GM10266 (cell line): Measurements from ENCODE around the gene CCT3.

ENCODE experiments used
- DNase-seq: peaks from one replicate; pipeline ENCODE4 v3.0.0; 2012; ENCODE audit errors: extremely low spot score
- TF ChIP-seq, protein P1 (sequence below): IDR thresholded peaks from 2 replicates; pipeline ENCODE4 v1.5.1; 2012; ENCODE audit warnings: mild to moderate bottlenecking, low read depth; ENCODE audit not compliant: control insufficient read depth, insufficient read depth; ENCODE audit errors: missing control alignments

The CCT3 gene

DNA sequence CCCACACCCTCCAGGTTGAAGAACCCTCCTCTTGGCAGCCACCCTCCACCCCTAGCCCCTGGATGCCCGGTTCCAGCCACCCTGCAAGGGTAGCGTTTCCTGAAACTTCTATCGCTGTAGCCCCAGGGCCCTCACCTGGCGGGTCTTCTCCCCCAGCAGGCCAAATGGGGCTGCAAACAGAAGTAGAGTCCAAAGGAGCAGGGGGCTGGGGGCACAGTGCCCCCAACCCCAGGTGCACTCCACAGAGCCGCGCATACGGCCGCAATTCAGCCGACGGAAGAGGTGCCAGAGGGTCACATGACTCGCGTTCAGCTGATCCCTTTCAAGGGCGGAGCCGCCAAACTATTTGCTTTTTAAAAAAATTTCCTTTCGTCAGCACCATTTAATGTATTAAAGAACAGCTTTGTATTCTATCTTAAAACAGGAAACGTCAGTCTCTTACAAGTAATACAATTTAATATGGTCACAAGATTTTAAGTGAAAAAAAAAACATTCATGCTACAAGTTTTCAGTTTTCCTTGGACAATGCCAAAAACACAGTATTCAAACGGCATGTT is 42.6 kb downstream of the CCT3 start, which contains the start of gene GLMP:
GLMP (minus strand) TSS at position 289 of the 557 bp plus-strand sequence; CDS start at position 255, 34 bp downstream.
- TF ChIP-seq, protein P1, sequence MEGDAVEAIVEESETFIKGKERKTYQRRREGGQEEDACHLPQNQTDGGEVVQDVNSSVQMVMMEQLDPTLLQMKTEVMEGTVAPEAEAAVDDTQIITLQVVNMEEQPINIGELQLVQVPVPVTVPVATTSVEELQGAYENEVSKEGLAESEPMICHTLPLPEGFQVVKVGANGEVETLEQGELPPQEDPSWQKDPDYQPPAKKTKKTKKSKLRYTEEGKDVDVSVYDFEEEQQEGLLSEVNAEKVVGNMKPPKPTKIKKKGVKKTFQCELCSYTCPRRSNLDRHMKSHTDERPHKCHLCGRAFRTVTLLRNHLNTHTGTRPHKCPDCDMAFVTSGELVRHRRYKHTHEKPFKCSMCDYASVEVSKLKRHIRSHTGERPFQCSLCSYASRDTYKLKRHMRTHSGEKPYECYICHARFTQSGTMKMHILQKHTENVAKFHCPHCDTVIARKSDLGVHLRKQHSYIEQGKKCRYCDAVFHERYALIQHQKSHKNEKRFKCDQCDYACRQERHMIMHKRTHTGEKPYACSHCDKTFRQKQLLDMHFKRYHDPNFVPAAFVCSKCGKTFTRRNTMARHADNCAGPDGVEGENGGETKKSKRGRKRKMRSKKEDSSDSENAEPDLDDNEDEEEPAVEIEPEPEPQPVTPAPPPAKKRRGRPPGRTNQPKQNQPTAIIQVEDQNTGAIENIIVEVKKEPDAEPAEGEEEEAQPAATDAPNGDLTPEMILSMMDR = no peak
- peak; percentile 85 for DNase-seq

DNA sequence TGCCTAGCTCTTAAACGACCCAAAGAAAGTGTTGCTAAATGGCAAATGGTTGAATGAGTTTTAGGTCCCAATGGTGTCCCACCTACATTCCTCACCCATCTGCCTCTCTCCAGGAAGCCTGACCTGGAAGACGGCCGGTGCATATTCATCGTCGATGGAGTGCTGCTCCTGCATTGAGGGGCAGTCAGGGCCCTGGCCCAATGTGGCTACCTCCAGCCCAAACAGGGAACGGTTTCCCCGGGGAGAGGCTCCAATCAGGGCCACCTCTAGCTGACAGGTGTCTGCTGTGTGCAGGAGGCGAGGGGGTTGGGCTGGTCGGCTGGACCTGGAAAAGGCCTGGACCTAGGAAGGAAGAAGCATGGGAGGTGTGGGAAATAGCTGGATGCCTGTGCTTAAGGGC is 44.2 kb downstream of the CCT3 start:
- no peak for DNase-seq
- TF ChIP-seq, protein P1 = no peak

DNA sequence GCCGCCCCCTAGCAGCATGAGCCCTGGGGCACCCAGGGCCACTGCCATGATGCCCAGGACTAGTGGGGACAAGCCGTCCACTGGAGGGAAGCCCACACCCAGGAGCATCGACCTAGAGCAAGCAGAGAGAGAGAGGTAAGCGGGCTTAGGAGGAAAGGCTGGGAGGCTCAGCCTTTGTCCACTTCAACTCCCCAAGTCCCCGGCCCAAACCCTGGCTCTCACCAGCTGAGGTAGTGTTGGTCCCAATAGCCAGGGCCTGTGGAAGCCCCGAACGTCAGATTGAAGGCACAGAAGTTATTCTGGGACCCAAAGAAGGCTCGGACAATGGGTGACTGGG is 45.0 kb downstream of the CCT3 start:
- DNase-seq = no peak
- TF ChIP-seq, protein P1 = no peak

DNA sequence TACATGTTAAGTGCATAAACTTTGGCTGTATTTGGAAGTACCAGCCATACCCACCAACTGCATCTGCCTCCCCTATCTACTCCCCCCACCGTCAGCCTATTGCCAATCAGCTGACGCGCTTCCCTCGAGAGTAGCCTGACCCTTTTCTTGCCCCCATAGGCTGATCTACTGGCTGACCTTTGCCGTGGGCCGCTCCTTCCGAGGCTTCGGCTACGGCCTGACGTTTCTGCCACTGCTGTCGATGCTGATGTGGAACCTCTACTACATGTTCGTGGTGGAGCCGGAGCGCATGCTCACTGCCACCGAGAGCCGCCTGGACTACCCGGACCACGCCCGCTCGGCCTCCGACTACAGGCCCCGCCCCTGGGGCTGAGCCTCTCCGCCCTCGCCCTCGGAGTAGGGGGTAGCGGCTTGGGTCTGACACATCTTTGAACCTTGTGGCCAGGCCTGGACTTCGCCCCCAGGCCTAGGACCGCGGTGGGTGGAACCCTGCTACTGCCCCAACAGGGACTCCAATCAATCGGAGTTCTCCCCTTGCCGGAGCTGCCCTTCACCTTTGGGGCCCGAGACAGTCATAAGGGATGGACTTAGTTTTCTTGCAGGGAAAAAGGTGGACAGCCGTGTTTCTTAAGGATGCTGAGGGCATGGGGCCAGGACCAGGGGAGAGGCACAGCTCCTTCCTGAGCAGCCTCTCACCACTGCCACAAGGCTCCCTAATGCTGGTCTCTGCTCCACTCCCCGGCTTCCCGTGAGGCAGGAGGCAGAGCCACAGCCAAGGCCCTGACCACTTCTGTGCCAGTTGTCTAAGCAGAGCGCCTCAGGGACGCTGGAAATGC is 46.6 kb downstream of the CCT3 start:
- TF ChIP-seq, protein P1 = no peak
- no peak for DNase-seq

DNA sequence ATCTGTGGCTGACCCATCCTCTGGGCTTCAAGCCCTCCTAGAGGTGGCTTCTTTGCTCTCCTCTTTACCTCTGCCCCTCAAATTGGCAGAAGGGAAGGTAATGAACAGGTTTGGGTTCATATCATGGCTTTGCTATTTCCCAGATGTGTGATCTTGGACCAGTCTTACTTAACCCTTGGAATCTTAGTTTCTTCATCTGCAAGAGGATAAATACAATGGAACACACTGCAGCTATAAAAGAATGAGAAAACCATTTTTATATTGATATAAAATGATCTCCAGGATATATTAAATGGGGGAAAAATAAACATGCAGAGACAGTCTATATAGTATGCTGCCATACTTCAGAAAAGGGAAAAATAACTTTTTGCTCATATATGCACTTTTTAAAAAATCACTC is 48.2 kb downstream of the CCT3 start:
- TF ChIP-seq, protein P1 = no peak
- no peak for DNase-seq

DNA sequence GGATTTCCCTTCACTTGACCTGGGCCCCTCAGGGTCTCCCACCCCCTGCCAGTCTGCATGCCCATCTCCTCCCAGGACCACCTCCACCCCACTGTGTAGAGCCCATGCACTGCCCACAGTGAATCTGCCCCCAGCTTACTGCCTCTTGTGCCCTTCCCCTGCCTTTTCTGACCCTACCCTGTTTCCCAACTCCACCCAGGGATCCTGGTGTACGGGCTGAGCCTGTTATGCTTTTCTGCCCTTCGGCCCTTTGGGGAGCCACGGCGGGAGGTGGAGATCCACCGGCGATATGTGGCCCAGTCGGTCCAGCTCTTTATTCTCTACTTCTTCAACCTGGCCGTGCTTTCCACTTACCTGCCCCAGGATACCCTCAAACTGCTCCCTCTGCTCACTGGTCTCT is 52.0 kb downstream of the CCT3 start:
- TF ChIP-seq, protein P1 = no peak
- DNase-seq = no peak

DNA sequence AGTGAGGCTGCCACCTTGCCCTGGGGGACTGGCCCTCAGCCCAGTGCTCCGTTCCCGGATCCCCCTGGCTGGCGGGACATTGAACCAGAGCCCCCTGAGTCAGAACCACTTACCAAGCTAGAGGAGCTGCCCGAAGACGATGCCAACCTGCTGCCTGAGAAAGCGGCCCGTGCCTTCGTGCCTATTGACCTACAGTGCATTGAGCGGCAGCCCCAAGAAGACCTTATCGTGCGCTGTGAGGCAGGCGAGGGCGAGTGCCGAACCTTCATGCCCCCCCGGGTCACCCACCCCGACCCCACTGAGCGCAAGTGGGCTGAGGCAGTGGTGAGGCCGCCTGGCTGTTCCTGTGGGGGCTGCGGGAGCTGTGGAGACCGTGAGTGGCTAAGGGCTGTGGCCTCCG is 52.7 kb downstream of the CCT3 start:
- TF ChIP-seq, protein P1 = no peak
- no peak for DNase-seq
